Mesenchymal stem cell (in vitro differentiated cells and primary cell): ENCODE results near the gene IMMP2L.
"Not testable (repeated sequence)": the region's sequence is repeated elsewhere in the genome, so short reads cannot be mapped to it uniquely, and the experiment has no call there.

Experiments used
- DNase-seq: peaks from one replicate; pipeline ENCODE4 v3.0.0-alpha.2; 2013
- H2AFZ ChIP-seq: one replicate; pipeline ENCODE4 v1.6.1; 2013; ENCODE audit warnings: low read depth, mild to moderate bottlenecking, control low read depth, inconsistent platforms, low read length, moderate library complexity
- H2AK5ac ChIP-seq: 2 replicates; pipeline ENCODE4 v1.6.1; 2013; ENCODE audit warnings: low read length, moderate library complexity, mild to moderate bottlenecking, inconsistent platforms; ENCODE audit not compliant: severe bottlenecking
- H2BK120ac ChIP-seq: one replicate; pipeline ENCODE4 v1.6.1; 2013; ENCODE audit warnings: low read depth, mild to moderate bottlenecking, inconsistent platforms, low read length, moderate library complexity
- H2BK12ac ChIP-seq, 2 experiments: one replicate each; pipeline ENCODE4 v1.6.1; 2013; ENCODE audit warnings: inconsistent platforms in 2 of 2, low read length in 2 of 2, mild to moderate bottlenecking in 2 of 2, moderate library complexity in 2 of 2, control low read depth in 1 of 2
- H2BK15ac ChIP-seq: one replicate; pipeline ENCODE4 v1.6.1; 2013; ENCODE audit warnings: mild to moderate bottlenecking, low read depth, inconsistent platforms; ENCODE audit not compliant: poor library complexity, severe bottlenecking
- H2BK5ac ChIP-seq: 2 replicates; pipeline ENCODE4 v1.6.1; 2013; ENCODE audit warnings: low read depth, mild to moderate bottlenecking, low read length, control low read depth, inconsistent platforms; ENCODE audit not compliant: poor library complexity, severe bottlenecking
- H3K14ac ChIP-seq, 2 experiments: one replicate each; pipeline ENCODE4 v1.6.1; 2013; ENCODE audit warnings: inconsistent platforms in 2 of 2, low read length in 2 of 2, control low read depth in 1 of 2, mild to moderate bottlenecking in 1 of 2, moderate library complexity in 1 of 2
- H3K18ac ChIP-seq, 2 experiments: one replicate each; pipeline ENCODE4 v1.6.1; 2013; ENCODE audit warnings: inconsistent platforms in 2 of 2, low read length in 2 of 2, control low read depth in 1 of 2, low read depth in 1 of 2, mild to moderate bottlenecking in 1 of 2
- H3K23ac ChIP-seq, 2 experiments: one replicate each; pipeline ENCODE4 v1.6.1; 2013; ENCODE audit warnings: inconsistent platforms in 2 of 2, low read length in 2 of 2, mild to moderate bottlenecking in 2 of 2, moderate library complexity in 2 of 2, control low read depth in 1 of 2
- H3K27ac ChIP-seq: 2 replicates; pipeline ENCODE4 v1.5.1; 2013; ENCODE audit warnings: mild to moderate bottlenecking, moderate library complexity, low read length, control low read depth, inconsistent platforms; ENCODE audit not compliant: poor library complexity, severe bottlenecking
- H3K27me3 ChIP-seq, 2 experiments: 2 replicates each; pipeline versions ENCODE4 v1.6.1 to v1.7.0; 2013; ENCODE audit warnings: low read length in 2 of 2, mild to moderate bottlenecking in 2 of 2, moderate library complexity in 2 of 2, control low read depth in 1 of 2, inconsistent platforms in 1 of 2; ENCODE audit not compliant: control insufficient read depth in 1 of 2, insufficient read depth in 1 of 2
- H3K36me3 ChIP-seq, 2 experiments: 2 replicates each; pipeline versions ENCODE4 v1.6.1 to v1.7.0; 2013; ENCODE audit warnings: low read length in 2 of 2, control low read depth in 1 of 2, inconsistent platforms in 1 of 2, low read depth in 1 of 2, mild to moderate bottlenecking in 1 of 2; ENCODE audit not compliant: insufficient read depth in 2 of 2, control insufficient read depth in 1 of 2
- H3K4ac ChIP-seq, 2 experiments: one replicate each; pipeline ENCODE4 v1.6.1; 2013; ENCODE audit warnings: inconsistent platforms in 2 of 2, low read length in 2 of 2, mild to moderate bottlenecking in 2 of 2, moderate library complexity in 2 of 2, control low read depth in 1 of 2, low read depth in 1 of 2
- H3K4me1 ChIP-seq: 2 replicates; pipeline ENCODE4 v1.6.1; 2013; ENCODE audit warnings: low read depth, low read length, control low read depth; ENCODE audit not compliant: control insufficient read depth, insufficient read depth
- H3K4me2 ChIP-seq: 2 replicates; pipeline ENCODE4 v1.6.1; 2013; ENCODE audit warnings: low read length, mild to moderate bottlenecking, inconsistent platforms; ENCODE audit not compliant: poor library complexity, severe bottlenecking
- H3K4me3 ChIP-seq, 2 experiments: 2 replicates each; pipeline versions ENCODE4 v1.5.1 to v1.7.0; 2013; ENCODE audit warnings: low read length in 2 of 2, mild to moderate bottlenecking in 2 of 2, control low read depth in 1 of 2, low read depth in 1 of 2; ENCODE audit not compliant: insufficient read depth in 1 of 2
- H3K79me1 ChIP-seq: replicated peaks from 2 replicates; pipeline ENCODE4 v1.6.1; 2013; ENCODE audit warnings: mild to moderate bottlenecking, control low read depth, low read length, inconsistent platforms; ENCODE audit not compliant: poor library complexity, severe bottlenecking
- H3K9ac ChIP-seq: 2 replicates; pipeline ENCODE4 v1.7.0; 2013; ENCODE audit warnings: mild to moderate bottlenecking, low read length, moderate library complexity
- H3K9me3 ChIP-seq: 2 replicates; pipeline ENCODE4 v1.7.0; 2013; ENCODE audit warnings: mild to moderate bottlenecking, low read length; ENCODE audit not compliant: control insufficient read depth
- H4K8ac ChIP-seq: one replicate; pipeline ENCODE4 v1.6.1; 2013; ENCODE audit warnings: inconsistent platforms, mild to moderate bottlenecking, low read length, moderate library complexity
- H4K91ac ChIP-seq: one replicate; pipeline ENCODE4 v1.6.1; 2013; ENCODE audit warnings: mild to moderate bottlenecking, low read length, inconsistent platforms
- WGBS: methylation state at CpG from one replicate; pipeline ENCODE4 v1.1.7; 2013; ENCODE audit warnings: mixed read lengths; 5-methylcytosine and 5-hydroxymethylcytosine counted together

IMMP2L gene

GRCh38 chr7:111459065-111459756, 103.1 kb downstream of the IMMP2L start:
- Histone ChIP-seq H3K4me3 (no peak overlapping the region), H2BK5ac (no peak overlapping the region), H3K4me2 (no peak overlapping the region), H3K4me1 (no peaks in the 10 kb centered on the region), H3K18ac (no peak overlapping the region), H3K27ac (no peak overlapping the region), H3K23ac (no peak overlapping the region), H2BK120ac (no peak overlapping the region), H3K79me1 (no peaks in the 10 kb centered on the region), H3K9ac (no peak overlapping the region), H3K36me3 (no peaks in the 10 kb centered on the region), H2AK5ac (no peak overlapping the region), H3K27me3 (no peaks in the 10 kb centered on the region), H2BK15ac (no peak overlapping the region), H3K9me3 (no peaks in the 10 kb centered on the region), H2AFZ (no peak overlapping the region), H2BK12ac (no peak overlapping the region), H4K8ac (no peak overlapping the region), H4K91ac (no peak overlapping the region), H3K14ac (no peak overlapping the region), H3K4ac (no peak overlapping the region)
- WGBS = 40% methylated on average over 1 of the region's 2 CpGs
- no peak for DNase-seq

- H3K4me2 ChIP-seq, H3K9ac ChIP-seq, H2BK5ac ChIP-seq, H3K79me1 ChIP-seq, H2BK120ac ChIP-seq, H3K36me3 ChIP-seq, H3K27ac ChIP-seq, H3K14ac ChIP-seq, DNase-seq, H2AK5ac ChIP-seq, H3K4ac ChIP-seq, H3K4me1 ChIP-seq, H2BK12ac ChIP-seq, H2AFZ ChIP-seq, H4K91ac ChIP-seq, H3K9me3 ChIP-seq, H3K4me3 ChIP-seq, H3K27me3 ChIP-seq, H2BK15ac ChIP-seq, H4K8ac ChIP-seq, H3K23ac ChIP-seq, H3K18ac ChIP-seq: not testable (repeated sequence)
- WGBS = no CpG with 5 or more reads among the region's 2 CpGs
These were observed 111.6 kb downstream of the IMMP2L start for GRCh38 chr7:111450705-111451104.

- not testable (repeated sequence) for H3K4me2 ChIP-seq, H3K23ac ChIP-seq, H2AFZ ChIP-seq, H3K4me1 ChIP-seq, H3K4me3 ChIP-seq, H3K9me3 ChIP-seq, H4K8ac ChIP-seq, H3K9ac ChIP-seq, H2AK5ac ChIP-seq, H2BK120ac ChIP-seq, H3K18ac ChIP-seq, DNase-seq, H3K14ac ChIP-seq, H4K91ac ChIP-seq, H2BK12ac ChIP-seq, H3K36me3 ChIP-seq, H2BK5ac ChIP-seq, H2BK15ac ChIP-seq, H3K4ac ChIP-seq, H3K27ac ChIP-seq, H3K79me1 ChIP-seq, H3K27me3 ChIP-seq
- no CpG with 5 or more reads among the region's 6 CpGs for WGBS
These were observed 114.8 kb downstream of the IMMP2L start for GRCh38 chr7:111447502-111447901.

GRCh38 chr7:111439977-111440376, 122.3 kb downstream of the IMMP2L start:
- Histone ChIP-seq H3K4me2 (no peak overlapping the region), H3K18ac (no peak overlapping the region), H3K9me3 (no peaks in the 10 kb centered on the region), H3K9ac (peak overlapping the region; percentile 76), H2BK120ac (no peak overlapping the region), H3K79me1 (peaks cover 3% of the 10 kb centered on the region), H3K27ac (no peak overlapping the region), H2BK15ac (no peak overlapping the region), H3K36me3 (no peaks in the 10 kb centered on the region), H3K14ac (no peak overlapping the region), H3K4ac (no peak overlapping the region), H2AFZ (no peak overlapping the region), H4K8ac (no peak overlapping the region), H3K4me3 (no peak overlapping the region), H3K23ac (no peak overlapping the region), H3K27me3 (no peaks in the 10 kb centered on the region), H3K4me1 (no peaks in the 10 kb centered on the region), H4K91ac (no peak overlapping the region), H2AK5ac (no peak overlapping the region), H2BK5ac (no peak overlapping the region), H2BK12ac (no peak overlapping the region)
- no peak for DNase-seq
- 96% methylated on average over 2 of the region's 3 CpGs for WGBS
